COR-L47 (cell line): ENCODE measurements around the gene TM4SF1.
A peak's percentile ranks its signal among the peaks of the same experiment; 100 is the strongest.

Experiments used
- DNase-seq: peaks from one replicate; lab custom pipeline; 2025; lab: John Stamatoyannopoulos, UW

The TM4SF1 gene

GRCh38 chr3:149377408-149378364 is at the start of gene TM4SF1:
TM4SF1 (minus strand) TSS chr3:149377649; CDS start chr3:149377547, 102 bp downstream.
- peak; percentile 73 for DNase-seq

DNA sequence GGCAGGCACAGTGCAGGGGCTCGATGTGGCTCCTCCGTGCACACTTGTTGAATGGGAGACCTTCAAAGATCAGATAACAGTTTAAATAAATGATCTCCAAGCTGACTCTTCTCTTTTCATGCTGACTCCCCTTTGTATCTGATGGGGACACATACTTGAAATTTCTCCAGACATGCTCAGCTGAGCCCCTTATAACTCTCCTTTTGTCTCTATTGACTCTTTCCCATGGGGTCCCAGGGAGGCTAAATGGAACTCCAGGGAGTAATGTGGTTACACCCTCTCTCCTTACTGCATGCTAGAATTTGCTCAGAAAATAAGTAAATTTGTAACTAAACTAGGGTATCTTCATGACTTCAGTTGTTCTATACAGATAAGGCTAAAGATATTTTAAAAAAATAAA is 48.9 kb upstream of the TM4SF1 start:
- no peak for DNase-seq

- no peak for DNase-seq
Observed at GRCh38 chr3:149424918-149425317, 47.5 kb upstream of the TM4SF1 start.

- no peak for DNase-seq
Observed at GRCh38 chr3:149421764-149422163, 44.3 kb upstream of the TM4SF1 start.

GRCh38 chr3:149419816-149420215 is 42.4 kb upstream of the TM4SF1 start:
- DNase-seq: no peak

DNA sequence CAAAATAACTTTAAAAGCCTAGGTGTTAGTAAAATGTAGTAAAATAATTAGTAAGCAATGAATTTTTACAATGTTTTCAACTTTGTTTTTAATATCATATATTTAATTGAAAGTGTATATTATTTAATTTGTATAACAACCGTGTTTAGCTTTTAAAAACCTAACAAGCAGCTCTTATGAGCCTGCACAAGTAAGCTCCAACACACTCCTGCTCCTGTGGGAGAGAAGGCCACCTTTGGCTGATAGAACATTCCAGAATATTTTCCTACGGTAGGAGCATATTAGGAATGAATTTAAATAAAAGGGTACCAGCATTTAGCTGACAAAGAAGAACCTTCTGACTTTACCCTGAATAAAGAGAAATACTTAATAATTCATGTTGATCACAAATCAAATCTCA is 40.3 kb upstream of the TM4SF1 start:
- no peak for DNase-seq

DNA sequence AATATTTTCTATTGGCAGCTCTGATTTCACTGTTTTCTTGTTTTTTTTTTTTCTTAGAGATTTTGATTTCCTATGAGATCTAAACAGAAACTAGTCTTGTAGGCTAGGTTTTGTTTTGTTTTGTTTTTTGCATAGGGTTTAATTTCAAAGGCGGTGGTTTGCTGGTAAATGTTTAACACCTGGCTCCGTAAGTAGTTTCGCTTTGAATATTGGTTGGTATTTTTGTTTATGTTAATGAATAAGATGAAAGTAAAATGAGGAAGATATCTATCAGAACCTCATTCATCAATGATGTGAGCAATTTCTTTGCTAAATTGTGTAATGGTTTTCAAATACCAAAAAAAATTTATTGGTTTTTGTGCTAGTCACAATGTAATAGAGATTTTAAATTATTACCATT is 39.7 kb upstream of the TM4SF1 start:
- DNase-seq: no peak

DNA sequence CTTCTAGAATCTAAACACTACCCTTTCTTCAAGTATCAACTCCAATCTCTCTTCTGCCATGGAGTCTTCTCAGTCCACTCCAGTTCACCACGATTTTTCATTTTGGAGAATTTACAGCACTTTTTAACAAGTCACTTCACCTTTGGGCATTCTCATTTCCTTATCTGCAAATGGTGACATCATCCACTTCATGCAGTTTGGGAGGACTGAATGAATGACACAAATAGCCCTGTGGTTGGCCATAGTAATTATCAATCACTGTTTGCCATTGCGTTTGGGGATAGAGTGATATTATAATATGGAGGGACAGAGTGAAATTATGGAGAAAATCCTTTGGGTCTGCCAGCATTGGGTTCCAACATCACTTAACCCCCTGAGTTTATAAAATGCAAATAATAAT is 38.0 kb upstream of the TM4SF1 start:
- DNase-seq: no peak

DNA sequence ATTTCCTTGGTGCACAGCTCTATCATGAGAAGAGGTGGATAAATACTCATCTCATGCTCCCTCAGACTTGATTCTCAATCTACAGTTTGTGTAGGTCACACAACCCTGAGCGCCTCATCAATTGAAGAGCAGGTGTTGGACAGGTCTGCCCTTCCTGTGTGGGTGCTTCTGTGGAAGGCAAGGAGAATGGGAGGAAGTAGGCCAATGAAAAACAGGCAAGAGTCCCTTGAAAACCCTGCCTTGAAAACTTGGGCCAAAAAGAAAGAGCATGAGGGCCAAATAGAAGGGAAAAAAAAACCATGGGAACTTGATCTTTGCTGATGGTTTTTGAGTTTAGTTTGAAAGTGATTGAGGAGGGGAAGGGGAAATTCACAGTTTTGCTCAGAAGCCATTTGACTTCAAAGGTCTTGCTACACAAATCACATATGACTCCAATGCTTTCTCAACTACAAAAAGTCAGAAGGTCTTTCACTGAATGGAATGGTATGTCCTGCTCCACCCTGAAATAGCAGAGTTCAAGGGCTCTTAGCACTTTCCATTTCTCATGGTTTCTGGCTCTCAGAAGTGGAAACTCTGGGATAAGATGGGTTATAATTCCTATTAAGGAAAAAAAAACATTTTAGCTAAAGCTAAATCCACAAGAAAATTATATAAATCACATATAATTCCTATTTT is 37.2 kb upstream of the TM4SF1 start:
- DNase-seq: no peak

DNA sequence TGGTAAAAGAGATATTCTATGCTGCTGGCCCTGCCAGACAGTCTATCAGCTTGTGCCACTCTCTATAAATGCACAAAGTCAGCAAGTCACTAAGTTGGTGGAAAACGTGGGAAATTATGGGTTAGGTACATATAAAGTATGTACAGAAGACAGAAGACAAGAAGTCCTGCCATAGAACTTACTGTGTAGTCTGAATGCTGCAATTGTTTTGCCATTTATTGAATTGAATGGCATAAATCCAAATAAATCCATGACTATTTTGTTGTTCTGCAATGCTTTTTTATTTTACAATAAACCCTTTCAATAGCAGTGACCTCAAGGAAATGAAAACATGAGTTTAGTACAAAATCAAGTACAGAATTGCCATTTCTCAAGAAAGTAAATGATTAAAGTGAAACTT is 34.1 kb upstream of the TM4SF1 start:
- DNase-seq: no peak

- no peak for DNase-seq
Observed at GRCh38 chr3:149409351-149409750, 31.9 kb upstream of the TM4SF1 start.

DNA sequence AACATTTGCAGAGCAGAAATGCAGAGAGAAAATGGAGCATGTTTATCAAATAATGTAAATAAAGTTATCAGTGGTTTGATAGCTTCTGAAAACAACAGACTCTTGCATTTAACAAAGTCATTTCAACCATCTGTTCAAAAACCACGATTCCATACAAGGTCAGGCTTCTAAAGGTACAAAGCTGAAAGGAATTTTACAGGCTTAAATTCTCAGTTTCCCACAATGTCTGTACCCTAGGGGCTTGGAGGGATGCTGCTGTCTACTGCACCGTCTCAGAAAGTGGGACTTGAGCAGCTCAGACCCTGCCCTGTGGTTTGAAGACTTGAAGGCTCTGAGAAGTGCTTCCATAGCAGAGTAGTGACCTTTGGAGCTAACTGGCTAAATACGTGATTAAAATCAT is 30.4 kb upstream of the TM4SF1 start:
- no peak for DNase-seq

- no peak for DNase-seq
Observed at GRCh38 chr3:149406244-149406752, 28.8 kb upstream of the TM4SF1 start.

GRCh38 chr3:149403443-149403842 is 26.0 kb upstream of the TM4SF1 start:
- no peak for DNase-seq

DNA sequence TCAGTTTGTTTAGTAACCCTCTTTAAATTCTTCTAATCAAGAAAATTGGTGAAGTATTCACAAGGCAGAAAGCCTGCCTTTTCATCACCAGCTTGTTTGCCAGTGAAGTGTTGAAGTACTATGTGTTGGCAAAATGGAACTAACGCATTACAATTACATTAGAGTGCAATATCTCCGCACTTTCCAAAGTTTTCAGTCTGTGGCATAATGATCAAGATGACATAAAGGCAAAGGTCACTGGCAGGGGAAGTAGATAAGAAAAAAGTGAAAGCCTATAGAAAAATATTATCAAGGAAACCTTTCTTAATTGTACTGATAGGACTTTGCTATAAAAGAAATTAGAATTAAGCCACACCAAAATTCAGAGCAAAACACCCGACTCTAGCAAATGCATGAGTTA is 25.0 kb upstream of the TM4SF1 start:
- DNase-seq: no peak

GRCh38 chr3:149401926-149402310 is 24.5 kb upstream of the TM4SF1 start:
- DNase-seq: no peak

DNA sequence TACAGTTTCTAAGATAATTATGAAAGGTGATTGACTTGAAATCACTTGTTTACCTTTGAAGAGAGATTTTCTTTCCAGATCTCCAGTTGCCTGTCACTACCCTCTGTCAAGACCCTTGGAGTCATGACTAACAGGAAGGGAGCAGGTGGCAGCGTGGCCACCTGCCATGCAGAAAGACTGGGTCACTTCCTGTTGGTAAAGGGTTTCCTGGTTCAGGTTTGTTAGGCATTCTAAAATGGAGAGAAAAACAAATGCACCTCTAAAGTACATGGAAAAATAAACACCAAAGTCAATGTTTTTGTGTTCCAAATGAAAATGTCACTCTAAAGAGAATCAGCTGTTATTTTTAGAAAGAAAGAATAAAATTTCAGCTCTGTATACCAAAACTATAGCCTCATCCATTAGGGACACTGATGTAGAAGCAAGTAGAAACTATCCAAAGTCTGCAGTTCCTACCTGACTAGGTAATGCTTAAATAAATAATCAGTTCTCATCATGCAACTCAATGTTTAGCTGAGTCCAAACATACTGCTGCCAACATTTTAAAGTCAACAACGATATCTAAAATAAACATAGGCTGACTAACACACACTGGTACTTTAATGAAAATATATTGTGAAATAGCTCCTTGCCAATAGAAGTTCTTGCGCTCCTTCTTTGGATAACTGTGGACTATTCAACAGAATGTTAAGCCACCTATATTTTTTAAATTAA is 23.9 kb upstream of the TM4SF1 start:
- peak; percentile 24 for DNase-seq

DNA sequence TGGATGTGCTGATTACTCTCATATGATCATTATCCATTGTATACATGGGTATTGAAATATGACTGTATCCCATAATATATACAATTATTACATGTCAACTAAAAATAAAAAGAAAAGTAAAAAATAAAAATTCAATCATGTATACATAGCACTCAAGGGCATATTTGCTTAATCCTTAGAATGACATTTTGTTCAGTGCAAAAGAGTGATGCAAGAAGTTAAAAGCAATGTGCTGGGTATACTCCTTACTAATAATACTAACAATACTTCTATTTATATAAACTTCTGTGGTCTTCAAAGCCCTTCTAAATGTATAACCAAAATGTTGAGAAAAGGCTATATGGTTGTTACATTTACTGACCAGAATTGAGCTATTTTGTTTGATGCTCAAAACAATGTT is 23.2 kb upstream of the TM4SF1 start:
- DNase-seq: no peak

DNA sequence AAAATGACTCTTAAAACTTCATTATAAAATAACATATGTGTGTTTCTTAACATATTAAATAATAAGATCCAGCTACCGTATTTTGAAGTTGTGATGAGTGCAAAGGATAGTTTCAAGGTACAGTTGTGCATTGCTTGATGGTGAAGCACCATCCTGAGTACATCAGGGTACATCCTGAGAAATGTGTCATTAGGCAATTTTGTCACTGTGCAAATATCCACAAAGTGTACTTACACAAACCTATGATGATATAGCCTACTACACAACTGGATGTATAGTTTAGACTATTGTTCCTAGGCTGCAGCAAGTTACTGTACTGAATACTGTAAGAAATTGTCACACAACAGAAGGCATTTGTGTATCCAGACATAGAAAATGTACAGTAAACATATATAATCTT is 20.8 kb upstream of the TM4SF1 start:
- DNase-seq: no peak

DNA sequence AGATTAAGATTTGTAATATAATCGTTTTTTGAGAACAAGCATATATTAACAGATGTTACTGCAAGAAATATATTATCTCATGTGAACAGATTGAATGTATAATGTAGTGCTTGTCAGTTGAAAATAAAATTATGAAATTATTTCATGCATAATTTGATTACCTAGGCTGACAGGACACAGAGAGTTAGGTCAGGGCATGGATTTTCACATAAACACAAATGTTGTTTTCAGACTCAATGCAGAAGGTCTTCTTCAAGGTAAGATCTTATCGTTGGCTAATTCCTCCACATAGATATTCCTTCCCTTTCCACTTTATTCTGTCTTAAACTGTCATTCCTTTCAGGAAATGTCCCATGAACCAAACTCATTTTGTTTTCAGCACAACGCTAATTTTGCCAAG is 20.1 kb upstream of the TM4SF1 start:
- no peak for DNase-seq

DNA sequence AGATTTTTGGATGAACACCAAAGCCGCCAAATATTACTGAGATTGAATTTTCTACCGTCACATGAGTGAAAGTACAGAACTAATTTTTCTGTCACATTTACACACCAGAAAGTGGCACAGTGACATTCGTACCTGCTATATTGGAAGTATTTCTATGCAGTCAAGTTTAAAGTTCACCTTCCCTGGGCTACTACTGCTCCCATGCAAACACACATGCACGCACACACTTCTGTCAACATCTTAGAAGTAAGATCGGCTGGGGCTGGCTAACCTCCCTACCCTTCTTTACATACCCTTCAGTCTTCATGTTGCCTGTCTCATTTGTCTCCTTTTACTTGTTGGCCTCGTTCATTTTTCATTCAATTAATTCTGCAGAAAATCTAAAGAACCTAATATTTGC is 19.0 kb upstream of the TM4SF1 start:
- DNase-seq: no peak
